ENCODE measurements around the gene MINDY4.

The MINDY4 gene

DNA sequence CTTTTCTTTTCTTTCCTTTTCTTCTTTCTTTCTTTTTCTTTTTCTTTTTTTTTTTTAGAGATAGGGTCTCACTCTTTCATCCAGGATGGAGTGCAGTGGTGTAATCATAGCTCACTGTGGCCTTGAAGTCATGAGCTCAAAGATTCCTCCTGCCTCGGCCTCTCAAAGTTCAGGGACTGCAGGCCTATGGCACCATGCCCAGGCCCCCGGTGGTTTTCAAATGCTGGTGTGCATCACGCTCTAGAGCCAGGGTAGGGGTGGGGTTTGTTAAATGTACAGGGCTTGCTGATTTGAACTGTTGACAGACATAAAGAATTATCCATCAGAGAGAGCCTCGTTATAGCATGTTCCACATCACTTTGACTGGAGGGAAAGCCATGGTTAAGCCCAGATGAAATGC lies 5.8 kb downstream of the MINDY4 start:
- DNase-seq, result no peak

DNA sequence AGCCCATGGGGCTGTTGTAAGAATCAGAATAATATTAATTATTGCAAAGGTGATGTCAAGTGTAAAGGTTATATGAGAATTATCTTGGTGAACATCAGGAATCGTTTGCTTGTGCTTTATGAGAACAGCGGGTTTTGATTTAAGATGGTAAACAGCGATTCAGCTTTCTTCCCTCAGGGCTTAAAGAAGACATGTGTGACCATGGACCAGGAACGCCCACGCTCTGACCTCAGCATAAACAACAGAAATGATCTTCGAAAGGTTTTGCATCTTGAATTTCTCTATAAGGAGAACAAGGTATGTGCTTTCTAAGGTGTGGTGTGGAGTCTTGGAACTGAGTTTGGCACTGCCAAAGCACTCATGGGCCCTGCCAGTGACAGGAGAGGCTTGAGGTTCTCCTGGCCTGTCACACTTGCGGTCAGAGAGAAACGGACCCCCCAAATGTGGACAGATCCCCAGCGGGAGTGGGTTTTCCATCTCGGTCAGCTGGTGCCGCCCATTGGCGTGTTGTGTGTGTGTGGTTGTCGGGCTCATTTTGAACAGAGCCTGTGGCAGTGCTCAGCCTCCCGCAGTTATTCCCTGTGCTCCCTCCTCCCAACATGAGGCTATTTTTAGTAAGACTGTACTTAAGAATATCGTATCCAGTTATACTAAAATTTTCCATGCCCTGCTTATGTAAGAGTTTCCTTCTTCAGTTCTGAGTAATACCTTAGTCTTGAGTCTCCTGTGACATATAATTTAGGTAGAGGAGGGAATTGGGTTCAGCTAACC lies 7.2 kb downstream of the MINDY4 start:
- no peak for DNase-seq

GRCh38 chr7:30779574-30779973 lies 8.4 kb downstream of the MINDY4 start:
- no peak for DNase-seq

DNA sequence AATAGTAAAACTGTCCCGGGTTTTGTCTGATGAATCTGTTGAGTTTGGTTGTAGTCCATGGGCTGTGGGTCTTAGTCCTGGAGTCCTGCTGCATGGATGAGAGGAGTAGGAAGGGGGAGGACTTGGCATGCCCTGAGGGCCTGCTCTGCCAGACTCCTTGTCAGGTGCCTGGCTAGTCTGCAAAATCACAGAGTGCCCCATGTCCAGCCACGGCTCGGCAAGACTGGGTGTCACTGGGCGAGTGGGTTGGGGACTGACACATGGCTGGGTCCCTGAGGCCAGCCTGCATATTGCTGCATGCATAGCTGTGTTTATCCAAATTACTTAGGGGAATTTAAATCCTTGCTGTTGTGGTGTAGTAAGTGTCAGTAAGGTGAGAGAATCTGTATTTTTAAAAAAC lies 9.7 kb downstream of the MINDY4 start:
- DNase-seq, result no peak

DNA sequence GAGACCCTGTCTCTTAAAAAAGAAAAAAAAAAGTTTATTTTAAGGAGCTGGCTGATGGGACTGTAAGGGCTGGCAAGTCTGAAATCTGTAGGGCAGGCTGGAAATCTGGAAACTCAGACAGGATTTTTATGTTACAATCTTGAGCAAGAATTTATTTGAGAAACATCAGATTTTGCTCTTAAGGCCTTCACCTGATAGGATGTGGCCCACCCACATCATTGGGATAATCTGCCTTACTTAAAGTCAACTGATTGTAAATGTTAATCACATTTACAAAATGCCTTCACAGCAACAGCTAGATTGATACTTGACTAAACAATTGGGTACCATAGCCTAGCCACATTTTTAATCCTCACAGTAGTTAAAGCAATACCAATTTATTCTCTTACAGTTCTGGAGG lies 11.5 kb downstream of the MINDY4 start:
- DNase-seq, result no peak

DNA sequence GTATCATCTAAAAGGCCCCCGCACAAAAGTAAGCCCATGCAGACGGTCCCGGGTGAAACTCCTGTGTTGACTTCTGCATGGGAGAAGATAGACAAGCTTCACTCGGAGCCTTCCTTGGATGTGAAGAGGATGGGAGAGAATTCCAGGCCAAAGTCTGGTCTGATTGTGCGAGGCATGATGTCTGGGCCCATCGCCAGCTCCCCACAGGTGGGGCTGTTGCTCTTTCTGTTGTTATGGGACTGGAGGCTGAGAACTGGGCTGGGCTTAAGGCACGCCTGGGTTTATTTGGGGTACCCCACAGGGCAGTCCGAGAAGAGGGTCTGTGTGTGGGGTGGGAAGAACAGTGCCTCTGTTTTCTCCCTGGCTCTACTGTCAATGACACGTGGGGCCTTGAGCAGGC lies 14.6 kb downstream of the MINDY4 start:
- DNase-seq, result no peak

GRCh38 chr7:30787486-30787885 lies 16.3 kb downstream of the MINDY4 start:
- DNase-seq, result no peak

DNA sequence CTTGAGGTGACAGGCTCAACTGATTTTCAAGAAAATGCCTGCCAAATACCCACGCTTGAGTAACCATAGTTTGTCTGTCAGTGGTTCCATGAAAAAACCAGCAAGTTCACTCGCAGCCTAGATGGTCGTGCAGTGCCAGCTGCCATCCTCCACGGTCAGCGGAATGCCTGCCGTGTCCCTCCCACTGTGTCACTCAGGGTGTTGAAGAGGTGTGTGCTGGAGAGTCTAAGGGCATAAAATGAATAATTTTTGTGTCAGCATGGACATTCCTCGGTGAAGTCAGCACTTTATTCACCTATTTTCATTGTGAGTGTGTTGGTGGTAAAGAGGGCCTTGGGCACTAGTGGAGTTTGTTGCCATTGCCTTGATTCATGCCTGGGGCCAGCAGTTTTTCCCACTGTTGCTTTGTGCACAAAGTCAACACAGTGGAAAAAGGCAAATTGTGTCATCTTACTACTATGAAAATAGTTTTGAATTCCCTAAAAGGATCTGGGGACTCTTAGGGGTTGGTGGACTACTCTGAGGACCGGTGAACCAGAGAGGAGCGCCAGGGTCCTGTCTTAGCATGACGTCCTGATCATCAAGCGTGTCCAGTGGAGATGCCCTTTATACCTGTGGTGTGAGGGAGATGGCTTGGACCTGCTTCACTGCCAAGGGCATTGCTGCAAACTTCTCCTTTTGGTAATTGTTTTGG lies 17.6 kb downstream of the MINDY4 start:
- no peak for DNase-seq

DNA sequence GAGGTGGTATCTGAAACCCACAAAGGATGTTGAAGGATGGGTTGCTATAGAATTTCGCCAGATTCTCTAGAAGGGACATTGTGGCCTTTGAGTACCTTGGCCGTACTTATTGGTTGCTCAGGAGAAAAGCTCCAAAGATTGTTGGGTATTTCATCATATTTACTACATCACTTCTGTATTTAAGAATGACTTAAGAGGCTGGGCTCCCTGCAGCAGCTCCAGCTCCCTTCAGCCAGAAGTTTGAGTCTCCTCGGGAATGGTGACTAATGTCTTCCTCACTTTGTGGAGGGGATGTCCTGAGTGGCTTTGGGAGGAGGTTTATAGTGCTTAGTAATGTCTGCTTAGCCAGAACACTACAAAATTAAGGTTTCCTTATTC lies 18.1 kb downstream of the MINDY4 start:
- DNase-seq, result no peak

GRCh38 chr7:30790356-30790755 lies 19.1 kb downstream of the MINDY4 start:
- no peak for DNase-seq

DNA sequence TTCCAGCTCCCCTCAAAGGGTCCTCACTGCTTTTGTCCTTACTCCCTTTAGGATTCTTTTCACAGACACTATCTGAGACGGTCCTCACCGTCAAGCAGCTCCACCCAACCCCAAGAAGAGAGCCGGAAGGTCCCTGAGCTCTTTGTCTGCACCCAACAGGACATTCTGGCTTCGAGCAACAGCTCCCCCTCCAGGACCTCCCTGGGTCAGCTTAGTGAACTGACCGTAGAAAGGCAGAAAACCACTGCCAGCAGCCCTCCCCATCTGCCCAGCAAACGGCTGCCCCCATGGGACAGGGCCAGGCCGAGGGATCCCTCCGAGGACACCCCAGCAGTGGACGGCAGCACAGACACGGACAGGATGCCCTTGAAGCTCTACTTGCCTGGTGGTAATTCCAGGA lies 19.9 kb downstream of the MINDY4 start:
- DNase-seq, result no peak

GRCh38 chr7:30795161-30795948 lies 24.1 kb downstream of the MINDY4 start:
- DNase-seq, result no peak

- DNase-seq, result no peak
Measured at GRCh38 chr7:30796105-30796869, 25.1 kb downstream of the MINDY4 start.

DNA sequence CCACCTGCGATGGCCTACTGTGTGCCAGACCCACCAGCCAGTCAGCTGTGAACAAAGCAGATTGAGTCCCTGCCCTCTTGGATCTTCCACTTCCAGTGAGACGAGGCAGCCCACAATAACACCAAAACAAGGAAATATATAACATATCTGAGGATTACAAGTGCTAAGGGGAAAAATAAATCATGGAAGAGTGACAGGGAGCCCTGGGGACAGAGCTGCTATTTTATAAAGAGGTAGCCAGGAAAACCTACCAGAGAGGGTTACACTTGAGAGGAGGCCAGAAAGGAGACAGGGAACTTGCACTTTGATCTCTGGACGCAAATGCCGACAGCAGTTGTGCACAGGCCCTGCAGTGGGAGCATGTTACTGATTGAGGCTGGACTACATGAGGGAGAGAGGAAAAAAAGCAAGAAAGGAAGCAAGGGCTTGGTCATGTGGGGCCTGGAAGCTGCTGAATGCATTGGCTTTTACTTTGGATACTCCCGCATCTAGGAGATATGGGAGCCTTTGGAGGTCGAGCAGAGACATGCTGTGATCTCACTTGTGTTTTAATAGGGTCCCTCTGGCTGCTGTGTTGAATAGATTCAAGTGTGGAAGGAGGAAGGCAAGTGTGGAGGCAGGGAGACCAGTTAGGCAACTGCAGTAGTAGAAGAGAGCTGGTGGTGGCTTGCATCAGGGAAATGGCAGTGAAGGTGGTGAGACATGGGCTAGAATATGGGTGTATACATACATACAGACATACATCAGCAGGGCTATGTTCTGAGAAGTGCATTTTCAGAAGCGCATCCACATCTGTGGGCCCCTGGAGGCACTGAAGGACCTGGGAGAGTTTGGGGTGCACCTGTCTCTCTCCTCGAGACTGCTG lies 26.2 kb downstream of the MINDY4 start:
- DNase-seq, result no peak

- DNase-seq, result no peak
Measured at GRCh38 chr7:30799206-30799975, 28.2 kb downstream of the MINDY4 start.

GRCh38 chr7:30799976-30800661 lies 28.9 kb downstream of the MINDY4 start:
- DNase-seq, result no peak

GRCh38 chr7:30800785-30801252 lies 29.6 kb downstream of the MINDY4 start:
- DNase-seq, result peak; percentile 35

GRCh38 chr7:30802812-30803211 lies 31.6 kb downstream of the MINDY4 start:
- no peak for DNase-seq

GRCh38 chr7:30804078-30804661 lies 33.0 kb downstream of the MINDY4 start:
- no peak for DNase-seq

GRCh38 chr7:30805081-30805691 lies 34.0 kb downstream of the MINDY4 start:
- no peak for DNase-seq

All from CD4-positive, alpha-beta T cell treated with Interleukin-6 for 4 hours (primary cell).